Measurements from ENCODE around the gene HIVEP3. TPM values are rescaled to one million over a fixed set of nuclear protein-coding genes. Genes with fewer than 3 reads are reported as not detected.

The HIVEP3 gene
- total RNA-seq, 1 experiment from 2014 or later, result 11.0 TPM

GRCh38 chr1:41888756-41889155, 30.0 kb downstream of the HIVEP3 start:
- intact Hi-C loops (cut with micrococcal nuclease; ENCODE audit: unreplicated experiment), result no loop called here
- no peaks in the 10 kb centered on the region for H3K36me3 ChIP-seq (ENCODE audit: low read depth)
- no peak overlapping the region for H2AFZ ChIP-seq
- peaks cover 36% of the 10 kb centered on the region for H3K79me2 ChIP-seq (ENCODE audit: low read depth)
- peaks cover 6% of the 10 kb centered on the region; the same call in 1 of the 2 replicates for H3F3A ChIP-seq (ENCODE audit: insufficient read depth, low read depth)
- TF ChIP-seq EZH2 (IDR thresholded peaks at IDR 0.05; ENCODE audit: low read depth) (no peak), CTCF (conservative IDR thresholded peaks at IDR 0.05) (no peak)
- H3K4me3 ChIP-seq, result no peak overlapping the region
- no peak for DNase-seq
- no peak overlapping the region for H3K27ac ChIP-seq
- no peaks in the 10 kb centered on the region for H3K9me3 ChIP-seq (ENCODE audit: insufficient read depth, low read depth)
- H4K20me1 ChIP-seq (ENCODE audit: insufficient read depth), result no peaks in the 10 kb centered on the region
- H3K9me2 ChIP-seq (ENCODE audit: insufficient read depth), result no peaks in the 10 kb centered on the region
- BruUV-seq (replicated peaks), result no TSS peak
- H3K4me1 ChIP-seq (replicated peaks; ENCODE audit: insufficient read depth), result peaks cover 24% of the 10 kb centered on the region
- no peaks in the 10 kb centered on the region for H3K27me3 ChIP-seq (ENCODE audit: insufficient read depth, low read depth)
- H3K4me2 ChIP-seq, result no peak overlapping the region
- ChIA-PET CTCF (no interaction called here), POLR2A (ENCODE audit: unreplicated experiment) (no interaction called here)

- TF ChIP-seq EZH2 (IDR thresholded peaks at IDR 0.05; ENCODE audit: low read depth) (no peak), CTCF (conservative IDR thresholded peaks at IDR 0.05) (no peak)
- no peak for DNase-seq
- Histone ChIP-seq H3K36me3 (ENCODE audit: low read depth) (no peaks in the 10 kb centered on the region), H3K9me2 (ENCODE audit: insufficient read depth) (no peaks in the 10 kb centered on the region), H3K4me3 (no peak overlapping the region), H4K20me1 (ENCODE audit: insufficient read depth) (no peaks in the 10 kb centered on the region), H3K79me2 (ENCODE audit: low read depth) (peaks cover 24% of the 10 kb centered on the region), H2AFZ (no peak overlapping the region), H3K27me3 (ENCODE audit: insufficient read depth, low read depth) (no peaks in the 10 kb centered on the region), H3K4me1 (replicated peaks; ENCODE audit: insufficient read depth) (peaks cover 36% of the 10 kb centered on the region), H3K9me3 (ENCODE audit: insufficient read depth, low read depth) (no peaks in the 10 kb centered on the region), H3F3A (ENCODE audit: insufficient read depth, low read depth) (peaks cover 18% of the 10 kb centered on the region; the same call in 1 of the 2 replicates), H3K27ac (no peak overlapping the region), H3K4me2 (no peak overlapping the region)
- POLR2A ChIA-PET (ENCODE audit: unreplicated experiment), result no interaction called here
- no TSS peak for BruUV-seq (replicated peaks)
- CTCF ChIA-PET, result interaction anchor here (1.0 kb wide), 1 partner anchor 14 kb away, joined by 4 read pairs; no protein-coding TSS in a partner anchor
- intact Hi-C loops (cut with micrococcal nuclease; ENCODE audit: unreplicated experiment), result no loop called here
Measured at GRCh38 chr1:41887365-41887764, 31.4 kb downstream of the HIVEP3 start.

GRCh38 chr1:41884256-41885230, 34.2 kb downstream of the HIVEP3 start:
- Histone ChIP-seq H3K4me2 (no peak overlapping the region), H3K9me2 (ENCODE audit: insufficient read depth) (no peaks in the 10 kb centered on the region), H4K20me1 (ENCODE audit: insufficient read depth) (no peaks in the 10 kb centered on the region), H3K27ac (no peak overlapping the region), H3K36me3 (ENCODE audit: low read depth) (no peaks in the 10 kb centered on the region), H2AFZ (no peak overlapping the region), H3K4me3 (no peak overlapping the region), H3K27me3 (ENCODE audit: insufficient read depth, low read depth) (no peaks in the 10 kb centered on the region), H3K4me1 (replicated peaks; ENCODE audit: insufficient read depth) (peaks cover 41% of the 10 kb centered on the region), H3K79me2 (ENCODE audit: low read depth) (peaks cover 30% of the 10 kb centered on the region), H3K9me3 (ENCODE audit: insufficient read depth, low read depth) (no peaks in the 10 kb centered on the region), H3F3A (ENCODE audit: insufficient read depth, low read depth) (peaks cover 19% of the 10 kb centered on the region; the same call in 1 of the 2 replicates)
- intact Hi-C loops (cut with micrococcal nuclease; ENCODE audit: unreplicated experiment), result no loop called here
- CTCF ChIA-PET, result interaction anchor here (0.6 kb wide), 1 partner anchor 1274 kb away, joined by 7 read pairs; no protein-coding TSS in a partner anchor
- no TSS peak for BruUV-seq (replicated peaks)
- POLR2A ChIA-PET (ENCODE audit: unreplicated experiment), result no interaction called here
- no peak for DNase-seq
- TF ChIP-seq EZH2 (IDR thresholded peaks at IDR 0.05; ENCODE audit: low read depth), result no peak
- TF ChIP-seq CTCF (conservative IDR thresholded peaks at IDR 0.05), result no peak
